Hematopoietic multipotent progenitor cell (in vitro differentiated cells): ENCODE data around the gene NRARP. TPM values are rescaled to one million over a fixed set of nuclear protein-coding genes. Genes with fewer than 3 reads are reported as not detected.

Source experiments
- DNase-seq, 3 donors: peaks; one replicate each; pipeline ENCODE4 v3.0.0-alpha.2; 2011 to 2015; ENCODE audit warnings: low read depth in 2 of 3, low spot score in 2 of 3
- total RNA-seq: library from RNA; depleted of rRNA; stranded (reverse); fragments of >200 nt; gene quantifications from one replicate; pipeline ENCODE4 v1.2.3, GENCODE V29; 2012

NRARP gene
- total RNA-seq, 1 donor = 5.1 TPM

DNA sequence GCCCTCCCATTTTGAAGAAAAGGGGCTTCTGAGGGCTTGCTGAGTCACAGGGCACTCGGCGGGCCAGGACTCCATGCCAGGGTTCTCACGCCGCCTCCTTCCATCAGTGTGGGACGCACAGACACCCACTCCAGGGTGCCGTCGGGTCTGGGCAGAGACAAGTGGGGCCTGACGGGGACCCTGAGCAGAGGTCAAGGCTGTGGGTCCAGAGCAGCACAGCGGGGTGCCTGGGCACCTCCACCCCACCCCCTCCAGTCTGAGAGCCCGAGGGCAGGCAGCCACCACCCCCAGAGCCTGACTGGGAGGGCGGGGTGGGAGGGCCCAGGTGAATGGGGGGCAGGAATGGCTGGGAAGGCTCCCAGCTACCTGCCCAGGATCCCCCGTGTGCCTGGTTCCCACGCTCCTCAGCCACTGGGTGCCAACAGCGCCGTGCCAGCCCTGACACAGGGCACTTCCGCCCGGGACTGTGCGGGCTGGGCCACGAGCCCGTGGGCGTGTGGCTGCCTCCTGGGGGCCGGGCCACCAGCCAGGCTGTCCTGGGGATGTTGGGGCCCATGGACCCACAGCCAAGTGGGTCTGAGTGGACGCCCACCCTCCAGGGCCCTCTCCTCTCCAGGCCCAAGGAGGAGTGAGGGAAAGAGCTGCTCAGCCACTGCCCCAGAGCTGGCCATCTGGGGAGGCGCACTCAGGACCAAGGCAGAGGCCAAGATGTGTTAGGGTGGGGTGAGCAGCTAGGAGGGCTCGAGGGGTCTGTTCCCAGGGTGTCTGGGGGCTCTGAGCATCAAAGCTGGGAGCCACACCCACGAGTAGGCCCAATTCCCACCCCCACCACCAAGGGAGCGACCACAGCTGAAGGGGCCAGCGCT is 10.1 kb upstream of the NRARP start:
- no peak for DNase-seq

DNA sequence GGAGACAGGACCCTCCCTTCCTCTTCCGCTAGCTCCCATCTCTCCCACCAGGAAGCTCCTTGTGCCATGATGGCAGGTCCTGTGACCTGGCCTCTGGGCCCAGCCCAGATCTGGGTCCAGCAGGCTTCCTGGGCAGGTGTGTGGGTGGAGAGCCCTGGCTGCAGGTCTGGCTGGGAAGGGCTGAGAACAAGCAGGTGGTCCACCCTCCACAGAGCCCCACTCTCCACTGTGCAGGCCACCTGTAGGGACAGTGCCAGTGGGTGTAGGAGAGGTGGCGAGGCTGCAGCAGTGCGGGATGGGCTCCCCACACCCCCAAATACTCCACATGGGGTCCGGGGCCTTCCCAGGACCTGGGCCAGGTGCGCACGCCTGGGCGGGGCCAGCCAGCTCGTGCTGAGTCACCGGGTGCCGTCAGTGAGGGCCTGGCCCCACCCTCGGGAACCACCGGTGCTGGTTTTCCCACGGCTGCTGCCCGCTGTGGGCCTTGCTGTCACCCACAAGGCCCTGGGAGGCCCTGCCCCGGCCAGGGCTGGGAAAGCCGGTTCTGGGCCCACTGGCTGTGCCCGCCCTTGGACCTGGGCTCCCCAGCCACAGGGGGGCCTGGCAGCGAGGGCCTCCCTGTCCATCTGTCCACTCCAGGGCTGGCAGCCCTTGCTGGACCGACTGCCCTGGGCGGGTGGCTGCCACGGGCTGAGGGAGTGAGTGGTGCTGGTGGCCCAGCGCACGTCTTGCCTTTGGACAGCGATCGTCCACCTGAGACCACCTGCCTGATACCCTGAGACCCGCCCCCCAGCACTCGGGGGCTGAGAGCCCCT is 9.3 kb upstream of the NRARP start:
- DNase-seq = no peak

DNA sequence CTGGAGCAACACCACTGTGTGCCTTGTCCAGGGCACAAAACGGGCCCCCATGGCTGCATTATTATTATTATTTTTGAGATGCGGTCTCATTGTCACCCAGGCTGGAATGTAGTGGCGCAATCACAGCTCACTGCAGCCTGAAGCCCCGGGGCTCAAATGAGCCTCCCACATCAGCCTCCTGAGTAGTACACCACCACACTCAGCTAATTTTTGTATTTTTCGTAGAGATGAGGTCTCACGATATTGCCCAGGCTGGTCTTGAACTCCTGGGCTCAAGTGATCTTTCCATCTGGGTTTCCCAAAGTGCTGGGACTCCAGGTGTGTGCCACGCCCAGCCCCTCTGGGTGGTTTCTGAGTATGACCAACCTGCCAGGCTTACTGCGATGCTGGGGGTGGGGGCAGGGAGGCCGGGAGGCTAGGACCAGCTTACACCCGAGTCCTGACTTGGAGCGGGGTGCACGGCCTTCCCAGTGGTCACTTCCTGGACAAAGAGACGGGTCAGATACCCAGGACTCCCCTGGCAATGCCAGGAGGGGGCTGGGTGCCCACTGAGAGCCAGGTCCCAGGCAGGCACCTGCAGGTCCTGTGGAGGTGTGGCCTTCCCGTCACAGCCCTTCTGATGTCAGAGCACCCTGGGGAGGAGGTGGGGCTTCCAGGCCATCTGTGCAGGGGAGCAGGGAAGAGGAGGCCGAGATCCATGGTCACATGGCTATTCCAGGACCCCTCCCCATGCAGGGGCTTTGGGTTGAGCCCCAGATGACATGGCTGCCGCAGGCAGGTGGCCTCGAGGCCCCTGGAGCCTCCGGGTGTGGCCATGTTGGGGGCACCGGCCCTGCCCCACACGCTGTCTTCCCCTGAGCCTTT is 8.3 kb upstream of the NRARP start:
- DNase-seq = no peak

DNA sequence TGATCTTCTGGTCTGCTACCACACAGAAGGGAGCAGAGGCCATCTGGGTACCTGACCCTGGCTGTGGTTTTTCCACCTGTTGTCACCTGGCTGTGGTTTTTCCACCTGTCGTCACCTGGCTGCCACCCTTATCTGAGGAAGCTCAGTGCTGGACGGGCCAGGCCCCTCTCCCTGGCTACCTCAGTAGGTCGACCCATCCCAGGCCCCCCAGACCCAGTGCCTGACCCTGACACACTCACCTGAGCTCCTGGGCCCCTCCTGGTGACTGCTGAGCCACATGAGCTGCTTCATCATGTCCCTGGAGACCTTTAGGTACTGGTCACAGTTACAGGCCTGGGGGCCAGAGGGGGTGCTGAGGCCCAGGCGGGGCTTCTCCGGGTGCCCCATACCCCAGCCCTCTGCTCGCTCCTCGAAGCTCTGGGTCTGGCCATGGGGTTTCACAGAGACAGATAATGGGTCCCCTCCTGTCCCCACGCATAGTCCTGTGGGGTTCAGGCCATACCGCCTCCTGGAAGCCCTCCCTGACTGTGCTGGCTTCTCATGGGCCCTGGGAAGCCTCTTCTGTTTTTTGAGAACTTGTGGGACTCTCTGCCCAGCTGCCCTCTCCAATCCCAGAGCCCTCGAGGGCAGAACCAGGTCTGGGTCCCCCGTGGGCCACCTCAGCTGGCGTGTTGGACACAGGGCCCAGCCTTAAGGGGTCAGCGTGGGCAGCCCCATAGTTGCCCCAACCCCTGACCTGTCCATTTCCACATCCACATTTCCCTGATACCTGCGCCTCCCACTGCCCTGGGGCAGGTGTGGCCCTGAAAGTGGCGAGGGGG is 7.5 kb upstream of the NRARP start:
- no peak for DNase-seq

DNA sequence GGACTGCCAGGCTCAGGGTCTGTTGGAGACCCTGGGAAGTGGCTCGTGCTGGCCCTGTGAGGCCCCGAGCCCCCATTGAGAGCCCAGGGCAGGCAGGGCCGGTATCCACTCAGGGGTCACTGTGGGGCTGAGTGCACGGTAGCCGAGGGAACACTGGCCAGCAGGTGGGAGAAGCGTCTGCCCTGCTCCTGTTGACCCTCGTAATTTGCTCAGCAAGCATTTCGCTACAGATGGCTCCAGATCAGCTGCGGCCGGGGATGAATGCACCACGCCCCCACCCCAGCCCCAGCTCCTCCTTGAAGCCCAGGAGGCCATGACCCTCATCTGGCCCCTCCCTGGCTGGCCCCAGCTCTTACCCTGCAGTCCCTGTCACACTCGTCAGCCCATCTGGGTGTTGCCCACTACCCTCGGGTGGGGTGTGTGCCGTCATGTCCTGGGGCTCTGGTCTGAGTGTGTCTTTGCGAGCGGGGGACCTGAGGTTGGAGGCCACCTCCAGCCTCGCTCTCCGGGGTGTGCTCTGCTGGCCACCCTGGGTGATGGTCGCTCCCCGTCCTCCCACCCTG is 6.1 kb upstream of the NRARP start:
- DNase-seq = no peak

DNA sequence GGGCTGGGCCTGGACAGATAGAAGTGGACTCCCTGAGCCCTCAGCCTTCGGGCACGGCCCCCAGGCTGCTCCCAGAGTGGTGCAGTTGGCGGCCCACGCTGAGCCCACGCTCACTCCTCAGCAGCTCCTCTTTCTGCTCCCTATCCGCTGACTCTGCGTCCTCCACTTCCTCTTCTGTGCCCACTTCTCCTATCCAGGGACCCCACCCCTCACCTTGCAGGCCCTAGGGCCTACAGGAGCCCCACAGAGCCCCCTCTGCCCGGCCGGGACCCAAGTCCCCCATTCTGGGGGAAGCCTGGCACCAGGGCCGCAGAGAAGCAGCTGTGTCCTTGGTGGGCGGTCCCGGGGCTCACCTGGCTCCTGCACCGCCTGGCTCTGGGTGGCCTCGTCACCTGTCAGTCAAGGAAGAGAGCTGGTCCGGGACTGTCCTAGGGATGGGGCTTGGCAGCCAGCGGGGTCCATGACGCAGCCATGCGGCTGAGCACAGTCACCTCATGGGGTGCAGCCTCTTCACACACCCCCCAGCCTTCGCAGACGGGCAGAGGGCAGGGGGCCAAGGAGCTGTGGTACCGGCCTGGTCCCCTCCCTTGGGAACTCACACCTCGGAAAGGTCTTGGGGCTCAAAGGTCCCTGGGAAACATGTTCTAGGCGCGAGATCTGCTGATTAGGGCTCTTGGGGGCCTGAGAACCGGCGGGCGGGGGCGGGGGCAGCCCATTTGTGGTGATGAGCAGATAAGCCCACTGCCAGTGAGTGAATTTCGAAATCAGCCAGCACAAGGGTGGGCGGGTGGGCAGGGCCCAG is 5.4 kb upstream of the NRARP start:
- peak in 1 of 3 donors; percentile 41 for DNase-seq

DNA sequence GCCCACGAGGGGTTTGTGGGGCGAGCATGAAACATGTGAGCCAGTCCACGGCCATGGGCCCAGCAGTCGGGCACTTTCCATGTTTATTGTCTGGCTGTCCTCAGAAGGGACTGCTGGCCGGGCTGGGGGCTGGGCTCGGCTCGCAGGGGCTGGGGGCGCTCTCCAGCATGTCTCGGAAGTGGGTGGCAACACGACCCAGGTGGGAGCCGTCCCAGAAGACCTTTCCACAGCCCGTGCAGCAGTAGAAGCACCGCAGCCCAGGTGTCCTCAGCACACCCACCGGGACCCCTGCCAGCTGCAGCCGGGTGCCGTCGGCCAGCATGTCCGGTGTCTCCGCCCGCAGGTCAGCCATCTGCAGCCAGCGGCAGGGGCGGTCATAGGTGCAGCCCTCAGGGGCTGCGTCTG is 4.8 kb upstream of the NRARP start:
- DNase-seq = no peak

DNA sequence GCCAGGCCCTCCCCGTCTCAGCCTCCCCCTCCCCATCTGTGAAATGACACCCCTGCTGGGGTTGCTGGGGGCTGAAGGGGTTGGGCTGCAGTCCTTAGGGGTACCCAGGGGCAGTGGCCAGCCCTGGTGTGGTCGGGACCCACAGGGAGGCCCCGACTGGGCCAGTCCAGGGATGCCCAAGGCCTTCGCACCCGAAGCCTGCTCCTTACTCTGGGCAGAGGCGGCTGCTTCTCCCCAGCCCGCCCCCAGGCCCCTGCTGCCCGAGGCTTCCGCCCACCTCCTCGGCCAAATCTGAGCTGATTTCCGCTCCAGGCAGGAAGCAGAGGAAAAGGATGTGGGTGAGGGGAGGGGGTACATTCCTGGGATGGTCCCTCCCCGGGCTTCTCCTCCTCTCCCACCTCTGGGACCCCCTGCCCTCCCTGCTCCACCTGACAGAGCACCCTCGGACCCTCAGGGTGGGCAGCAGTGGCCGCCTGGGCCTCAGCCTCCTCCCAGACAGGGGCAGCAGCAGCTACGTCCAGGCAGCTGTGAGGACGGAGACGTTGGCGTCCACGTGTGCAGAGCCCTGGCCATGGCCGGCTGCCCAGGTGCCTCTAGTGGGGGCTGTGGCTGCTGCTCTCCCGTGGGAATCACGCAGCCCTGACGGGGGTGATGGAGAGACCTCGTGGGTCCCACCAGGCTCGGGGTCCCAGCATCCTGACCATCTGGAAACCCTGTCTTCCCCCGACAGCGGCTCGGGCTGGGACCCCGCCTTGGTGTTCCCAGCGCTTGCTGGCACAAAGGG is 4.2 kb upstream of the NRARP start:
- DNase-seq = no peak

DNA sequence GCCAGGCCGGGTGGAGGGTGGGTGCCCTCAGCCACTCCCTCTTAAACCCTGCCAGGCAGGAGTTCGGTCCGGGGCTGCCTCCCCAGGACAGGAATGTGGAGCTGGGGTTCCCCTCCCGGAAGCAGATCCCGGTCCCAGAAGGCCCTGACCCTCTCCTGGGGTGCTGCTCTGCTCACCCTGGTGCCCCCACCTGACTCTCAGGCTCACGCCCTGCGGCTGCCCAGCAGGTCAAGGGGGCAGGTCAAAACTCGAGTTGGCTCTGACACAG is 3.7 kb upstream of the NRARP start:
- no peak for DNase-seq

DNA sequence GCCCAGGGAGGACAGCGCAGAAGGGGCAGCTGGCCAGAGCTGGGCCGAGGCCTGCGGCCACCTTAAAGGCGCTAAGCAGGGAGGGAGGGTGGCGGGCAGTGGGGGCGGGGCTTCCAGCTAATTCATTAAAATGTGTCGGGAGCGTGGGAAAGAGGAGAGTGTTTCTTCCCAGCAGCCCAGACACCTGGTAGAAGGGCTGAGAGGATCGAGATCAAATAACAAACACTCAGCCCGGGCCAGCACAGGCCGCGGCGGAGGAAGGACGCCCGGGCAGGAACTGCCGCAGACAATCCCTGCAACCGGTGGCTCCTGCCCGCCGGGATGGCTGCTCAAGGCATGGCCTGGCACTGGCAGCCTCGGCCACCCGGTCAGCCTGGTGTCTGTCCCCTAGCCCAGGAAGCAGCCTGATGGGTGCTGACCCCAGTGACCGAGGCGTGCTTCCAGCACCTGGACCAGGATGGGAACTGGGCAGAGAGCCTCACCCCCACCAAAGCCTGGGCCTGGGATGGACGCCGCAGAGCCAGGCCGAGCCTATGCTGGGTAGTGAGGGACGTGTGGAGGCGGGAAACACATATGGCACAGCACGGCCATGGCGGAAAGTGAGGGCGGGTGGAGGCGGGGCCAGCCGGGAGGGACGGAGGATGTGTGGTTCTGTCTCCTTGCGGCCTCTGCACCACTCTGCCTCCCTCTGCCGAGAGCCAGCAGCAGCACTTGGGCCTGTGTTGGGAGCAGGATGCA is 3.2 kb upstream of the NRARP start:
- peak in 1 of 3 donors; percentile 75 for DNase-seq

DNA sequence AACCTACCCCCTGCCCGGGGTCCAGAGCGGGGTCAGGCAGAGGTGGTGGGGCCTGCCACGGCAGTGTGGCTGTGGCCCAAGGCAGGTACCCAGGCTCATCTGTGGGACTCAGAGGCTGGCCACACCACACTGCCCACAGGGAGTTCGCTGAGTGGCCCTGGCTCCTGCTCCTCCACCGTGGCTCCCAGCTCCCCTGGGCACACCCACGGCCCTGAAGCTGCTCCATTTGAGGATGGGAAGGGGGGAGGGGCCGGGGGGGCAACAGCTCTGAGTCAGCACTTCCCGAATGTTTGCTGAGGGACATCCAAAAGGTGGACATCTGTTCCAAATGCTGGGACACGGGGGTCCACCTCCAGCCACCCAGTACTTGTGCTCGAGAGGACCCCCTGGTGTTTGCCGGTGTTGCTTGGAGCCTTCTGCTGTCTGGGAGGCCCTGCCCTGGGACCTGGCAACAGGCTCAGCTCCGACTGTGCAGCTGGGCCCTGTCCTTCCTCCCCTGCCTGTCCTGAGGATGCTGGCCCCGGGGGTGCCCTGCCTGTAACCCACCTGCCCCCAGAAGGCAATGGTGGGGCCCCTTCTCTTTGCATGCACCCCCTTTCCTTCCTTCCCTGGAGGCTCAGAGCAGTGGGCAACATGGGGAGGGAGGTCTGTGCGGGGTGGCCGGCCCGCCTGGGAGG is 2.5 kb upstream of the NRARP start:
- peak in 1 of 3 donors; percentile 40 for DNase-seq

DNA sequence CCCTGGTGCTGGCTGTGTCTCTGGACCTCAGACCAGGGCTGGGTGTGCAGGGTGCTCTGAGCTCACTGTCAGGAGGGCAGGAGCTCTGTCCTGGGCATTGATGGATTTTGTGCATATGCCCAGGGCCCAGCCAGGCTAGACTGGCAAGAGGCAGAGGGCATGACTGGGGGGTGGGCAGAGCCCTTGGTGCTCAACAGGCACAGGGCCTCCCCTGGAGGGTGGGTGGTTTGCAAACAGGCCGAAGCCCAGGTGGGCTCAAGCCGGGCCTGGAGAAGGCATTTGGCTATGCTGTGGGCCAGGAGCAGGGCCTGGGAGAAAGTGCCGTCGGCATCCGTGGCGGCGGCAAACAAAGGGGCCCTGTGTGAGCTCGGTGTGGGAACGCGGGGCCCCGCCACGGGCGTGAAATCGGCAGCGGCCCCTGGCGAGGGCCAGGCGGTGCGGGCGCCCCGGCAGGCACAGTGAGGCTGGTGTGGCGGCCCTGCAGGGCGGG is 1.9 kb upstream of the NRARP start:
- no peak for DNase-seq

DNA sequence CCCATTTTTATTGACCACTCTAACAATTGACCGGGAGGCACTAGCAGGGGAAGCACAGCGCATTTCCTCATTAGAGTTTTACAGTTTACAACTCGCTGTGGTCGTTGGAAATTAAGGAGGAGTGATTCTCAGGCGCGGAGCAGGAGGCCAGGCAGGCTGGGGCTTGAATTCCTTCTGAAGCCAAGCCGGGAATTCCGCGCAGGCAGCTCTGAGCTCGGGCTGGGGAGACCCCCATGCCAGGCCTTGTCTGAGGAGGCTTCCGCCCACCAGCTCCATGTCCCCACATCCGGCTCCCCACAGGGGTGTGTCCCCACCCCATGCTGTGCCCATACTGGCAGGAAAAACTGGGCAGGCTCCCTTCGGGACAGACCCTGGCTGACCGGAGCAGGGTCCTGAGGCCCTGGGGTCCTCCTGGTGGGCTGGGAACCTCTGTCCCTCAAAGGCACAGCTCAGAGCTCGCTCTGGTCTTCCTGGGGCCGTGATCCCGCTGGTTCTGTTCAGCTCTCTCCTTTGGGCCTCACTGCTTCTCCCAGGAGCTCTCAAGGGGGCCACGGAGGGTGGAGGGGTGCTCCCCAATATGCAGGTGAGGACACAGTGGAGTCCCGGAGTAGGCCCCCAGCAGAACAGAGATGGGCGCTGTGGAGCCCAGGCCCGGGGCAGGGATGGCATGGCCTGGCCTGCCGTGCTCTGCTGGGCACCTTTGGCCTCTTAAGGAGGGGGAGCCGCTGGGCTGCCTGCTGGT is 1.3 kb upstream of the NRARP start:
- DNase-seq = no peak

DNA sequence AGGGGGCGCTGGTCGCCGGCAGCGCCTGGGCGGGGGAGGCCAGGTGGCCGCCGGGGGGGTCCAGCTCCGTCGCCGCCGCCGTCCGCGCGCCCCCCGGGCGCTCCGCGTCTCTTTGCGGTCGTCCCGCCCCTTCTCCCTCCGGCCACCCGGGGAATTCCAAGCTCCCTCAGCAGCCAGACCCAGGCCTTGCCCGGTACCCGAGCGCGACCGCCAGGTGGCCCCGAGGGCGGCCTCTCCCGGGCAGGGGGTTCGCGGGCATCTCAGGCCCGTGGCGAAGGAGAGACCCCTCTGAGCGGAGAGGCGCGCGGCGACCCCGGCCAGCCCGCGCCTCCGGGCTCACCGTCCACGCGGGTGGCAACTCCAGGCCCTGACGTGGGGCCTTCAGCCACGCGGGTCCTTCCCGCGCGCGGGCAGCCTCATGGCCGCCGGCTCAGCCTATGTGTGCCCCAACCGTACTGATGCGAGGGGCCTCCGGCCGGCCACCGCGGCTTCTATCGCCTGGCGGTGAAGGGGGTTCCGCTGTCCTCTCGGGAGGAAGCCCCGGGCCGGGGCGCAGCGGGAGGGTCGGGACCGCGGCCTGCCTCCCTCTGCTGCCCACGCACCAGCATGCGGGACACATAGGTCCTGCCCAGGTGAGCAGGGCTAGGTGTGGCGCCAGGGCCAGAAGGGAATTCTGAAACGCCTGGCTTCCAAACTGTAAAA is 529 bp upstream of the NRARP start:
- peak in 2 of 3 donors; percentile 68 to 87 for DNase-seq

DNA sequence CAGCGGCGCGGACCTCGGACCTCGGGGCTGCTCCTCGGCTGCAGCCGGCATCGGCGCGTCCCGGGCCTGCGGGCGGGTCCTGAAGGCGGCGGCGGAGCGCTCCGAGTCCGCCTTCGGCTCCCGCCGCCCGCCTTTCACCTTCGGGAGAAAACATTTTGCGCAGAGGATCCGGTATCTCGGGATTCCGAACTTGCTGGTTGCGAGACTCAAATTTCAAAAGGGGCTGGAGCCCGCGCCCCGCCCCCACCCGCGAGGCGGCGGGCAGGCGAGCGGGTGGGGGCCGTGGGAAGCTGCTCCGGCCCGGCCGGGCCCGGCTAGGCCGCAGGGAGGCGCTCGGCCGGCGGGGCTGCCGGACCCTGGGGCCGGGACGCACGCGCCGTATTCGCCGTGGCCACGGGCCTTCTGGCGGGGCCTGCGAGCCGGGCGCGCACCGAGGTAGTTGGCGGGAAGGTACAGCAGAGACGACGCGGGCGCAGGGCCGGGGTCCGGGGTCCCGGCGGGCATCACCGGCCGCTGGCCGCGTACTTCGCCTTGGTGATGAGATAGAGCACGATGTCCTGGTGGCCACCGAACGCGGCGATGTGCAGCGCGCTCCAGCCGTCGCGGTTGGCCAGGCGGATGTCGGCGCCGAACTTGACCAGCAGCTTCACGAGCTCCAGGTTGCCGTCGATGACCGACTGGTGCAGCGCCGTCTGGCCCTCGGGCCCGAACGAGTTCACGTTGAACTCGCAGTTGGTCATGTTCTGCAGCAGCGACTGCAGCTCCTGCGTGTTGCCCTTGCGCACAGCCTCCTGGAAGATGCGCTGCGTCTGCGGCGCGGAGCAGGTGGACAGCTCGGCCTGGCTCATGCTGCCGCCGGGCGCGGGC is 757 bp downstream of the NRARP start:
- no peak for DNase-seq
